Measurements from ENCODE around the gene SLC16A12.
A peak's percentile ranks its signal among the peaks of the same experiment; 100 is the strongest.
"Not testable (repeated sequence)": the region's sequence is repeated elsewhere in the genome, so short reads cannot be mapped to it uniquely, and the experiment has no call there.

SLC16A12 gene

DNA sequence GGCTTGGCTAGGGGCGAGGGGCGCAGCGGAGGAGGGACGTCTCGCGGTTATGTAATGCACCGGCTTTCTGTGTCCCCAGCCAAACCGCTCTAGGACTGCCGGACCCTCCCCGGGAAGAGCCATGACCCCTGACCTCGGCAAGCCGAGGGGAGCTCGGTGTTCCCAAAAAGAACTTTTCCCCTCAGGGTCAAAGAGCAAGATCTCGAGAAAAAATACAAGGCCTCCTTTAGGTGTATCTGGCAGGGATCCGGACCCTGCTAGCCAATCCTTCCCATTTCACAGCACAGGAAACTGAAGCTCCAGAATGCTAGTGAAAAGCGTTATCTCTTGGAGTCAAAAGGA lies 590 bp upstream of the SLC16A12 start:
- TF ChIP-seq, protein P1, sequence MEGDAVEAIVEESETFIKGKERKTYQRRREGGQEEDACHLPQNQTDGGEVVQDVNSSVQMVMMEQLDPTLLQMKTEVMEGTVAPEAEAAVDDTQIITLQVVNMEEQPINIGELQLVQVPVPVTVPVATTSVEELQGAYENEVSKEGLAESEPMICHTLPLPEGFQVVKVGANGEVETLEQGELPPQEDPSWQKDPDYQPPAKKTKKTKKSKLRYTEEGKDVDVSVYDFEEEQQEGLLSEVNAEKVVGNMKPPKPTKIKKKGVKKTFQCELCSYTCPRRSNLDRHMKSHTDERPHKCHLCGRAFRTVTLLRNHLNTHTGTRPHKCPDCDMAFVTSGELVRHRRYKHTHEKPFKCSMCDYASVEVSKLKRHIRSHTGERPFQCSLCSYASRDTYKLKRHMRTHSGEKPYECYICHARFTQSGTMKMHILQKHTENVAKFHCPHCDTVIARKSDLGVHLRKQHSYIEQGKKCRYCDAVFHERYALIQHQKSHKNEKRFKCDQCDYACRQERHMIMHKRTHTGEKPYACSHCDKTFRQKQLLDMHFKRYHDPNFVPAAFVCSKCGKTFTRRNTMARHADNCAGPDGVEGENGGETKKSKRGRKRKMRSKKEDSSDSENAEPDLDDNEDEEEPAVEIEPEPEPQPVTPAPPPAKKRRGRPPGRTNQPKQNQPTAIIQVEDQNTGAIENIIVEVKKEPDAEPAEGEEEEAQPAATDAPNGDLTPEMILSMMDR (conservative IDR thresholded peaks at IDR 0.05; ENCODE audit: low read depth, low read length) = no peak
- no peak for DNase-seq (ENCODE audit: low read depth)
- H3K4me3 ChIP-seq (ENCODE audit: low read depth, low read length) = peak overlapping the region; percentile 85

- no peak for DNase-seq (ENCODE audit: low read depth)
- H3K4me3 ChIP-seq (ENCODE audit: low read depth, low read length) = peak overlapping the region; percentile 85
- TF ChIP-seq, protein P1 (conservative IDR thresholded peaks at IDR 0.05; ENCODE audit: low read depth, low read length) = no peak
Observed at GRCh38 chr10:89534826-89535166, 598 bp downstream of the SLC16A12 start.

DNA sequence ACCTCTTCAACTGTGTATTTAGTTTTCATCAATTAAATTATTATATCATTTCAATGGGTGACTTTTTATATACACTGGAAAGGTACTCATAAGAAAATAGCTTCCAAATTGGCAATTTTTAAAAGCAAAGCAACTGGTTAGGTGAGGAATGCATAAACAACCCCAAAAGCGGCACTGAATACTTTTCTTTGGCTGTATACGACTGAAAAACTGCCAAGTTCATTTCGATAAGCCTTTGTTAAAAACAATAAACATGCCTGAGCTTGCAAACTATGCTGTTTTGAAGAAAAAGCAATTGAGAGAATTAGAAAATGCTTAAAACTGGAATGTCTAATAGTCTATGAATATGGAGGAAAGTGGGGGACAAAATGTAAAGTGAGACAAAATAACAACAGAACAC lies 2.9 kb downstream of the SLC16A12 start:
- H3K4me3 ChIP-seq (ENCODE audit: low read depth, low read length) = peak overlapping the region; percentile 36
- TF ChIP-seq, protein P1 (conservative IDR thresholded peaks at IDR 0.05; ENCODE audit: low read depth, low read length) = no peak
- peak; percentile 54 for DNase-seq (ENCODE audit: low read depth)

DNA sequence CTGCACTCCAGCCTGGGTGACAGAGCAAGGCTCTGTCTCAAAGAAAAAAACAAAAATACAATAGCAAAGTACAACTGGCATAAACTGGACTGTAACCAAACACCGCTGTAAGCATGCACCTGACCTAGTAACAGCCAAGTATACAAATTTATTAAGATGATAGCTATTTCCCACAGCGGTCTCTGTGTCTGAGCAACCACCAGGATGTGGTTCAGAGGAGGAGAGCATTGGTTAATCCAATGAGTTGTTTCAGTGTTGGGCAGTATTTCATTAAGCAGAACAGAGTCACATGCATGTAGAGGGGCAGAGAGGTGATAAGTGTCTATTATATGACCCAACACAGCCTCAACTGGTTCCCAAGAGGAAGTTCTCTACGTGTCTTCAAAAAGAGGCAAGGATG lies 4.0 kb downstream of the SLC16A12 start:
- TF ChIP-seq, protein P1 (conservative IDR thresholded peaks at IDR 0.05; ENCODE audit: low read depth, low read length) = no peak
- peak; percentile 66 for DNase-seq (ENCODE audit: low read depth)
- H3K4me3 ChIP-seq (ENCODE audit: low read depth, low read length) = no peak overlapping the region

DNA sequence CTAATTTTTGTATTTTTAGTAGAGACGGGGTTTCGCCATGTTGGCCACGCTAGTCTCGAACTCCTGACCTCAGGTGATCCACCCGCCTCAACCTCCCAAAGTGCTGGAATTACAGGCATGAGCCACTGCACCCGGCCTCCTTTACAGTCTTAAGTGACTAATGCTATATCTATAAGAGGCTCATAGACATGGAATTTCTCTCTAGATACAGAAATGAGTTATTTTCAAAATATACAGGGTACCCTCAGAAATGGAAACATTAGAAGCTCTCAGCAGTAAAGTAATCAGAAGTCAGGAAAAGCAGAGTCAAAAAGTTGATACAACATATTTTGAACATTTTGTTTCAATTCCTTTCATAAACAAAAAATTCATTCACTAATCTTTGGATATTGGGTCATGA lies 5.7 kb downstream of the SLC16A12 start:
- not testable (repeated sequence) for H3K4me3 ChIP-seq (ENCODE audit: low read depth, low read length)
- DNase-seq (ENCODE audit: low read depth) = peak; percentile 57

DNA sequence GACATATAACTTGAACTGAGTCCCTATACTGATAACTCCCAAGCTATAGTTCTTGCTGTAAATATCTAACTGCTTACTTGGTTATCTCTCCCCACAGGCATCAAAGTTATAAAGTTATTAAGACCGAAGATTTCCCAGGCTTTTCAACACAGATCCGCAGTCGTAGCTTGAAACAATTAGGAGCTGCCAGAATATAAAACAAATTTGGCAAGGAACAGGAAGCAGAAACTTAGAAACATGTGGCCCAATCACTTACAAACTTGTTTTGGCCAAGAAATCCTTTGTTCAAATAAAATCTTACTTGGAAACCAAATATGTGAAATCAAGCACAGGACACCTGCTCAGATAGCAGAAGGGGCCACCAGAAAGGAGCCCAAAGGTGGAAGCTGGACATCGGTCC lies 9.0 kb downstream of the SLC16A12 start:
- DNase-seq (ENCODE audit: low read depth) = no peak
- no peak overlapping the region for H3K4me3 ChIP-seq (ENCODE audit: low read depth, low read length)
- TF ChIP-seq, protein P1 (conservative IDR thresholded peaks at IDR 0.05; ENCODE audit: low read depth, low read length) = no peak

DNA sequence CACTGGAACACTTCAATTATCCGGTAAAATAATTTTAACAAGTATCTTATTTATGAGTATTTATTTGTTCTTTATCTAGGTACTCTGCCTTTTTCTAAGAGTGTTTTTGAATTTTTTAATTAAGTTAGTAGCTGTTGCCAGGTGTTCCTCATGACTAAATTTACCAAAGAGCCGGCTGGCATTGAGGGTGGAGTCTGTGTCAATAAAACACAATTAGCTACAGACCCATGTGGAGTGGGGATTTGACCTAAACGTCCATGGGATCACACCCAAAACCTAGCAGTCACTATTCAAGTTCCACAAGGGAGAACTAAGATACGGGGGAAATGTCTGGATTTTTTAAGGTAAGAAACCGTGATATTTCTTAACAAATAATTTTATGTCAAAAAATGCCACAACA lies 9.8 kb downstream of the SLC16A12 start:
- H3K4me3 ChIP-seq (ENCODE audit: low read depth, low read length) = no peak overlapping the region
- no peak for DNase-seq (ENCODE audit: low read depth)
- TF ChIP-seq, protein P1 (conservative IDR thresholded peaks at IDR 0.05; ENCODE audit: low read depth, low read length) = no peak

DNA sequence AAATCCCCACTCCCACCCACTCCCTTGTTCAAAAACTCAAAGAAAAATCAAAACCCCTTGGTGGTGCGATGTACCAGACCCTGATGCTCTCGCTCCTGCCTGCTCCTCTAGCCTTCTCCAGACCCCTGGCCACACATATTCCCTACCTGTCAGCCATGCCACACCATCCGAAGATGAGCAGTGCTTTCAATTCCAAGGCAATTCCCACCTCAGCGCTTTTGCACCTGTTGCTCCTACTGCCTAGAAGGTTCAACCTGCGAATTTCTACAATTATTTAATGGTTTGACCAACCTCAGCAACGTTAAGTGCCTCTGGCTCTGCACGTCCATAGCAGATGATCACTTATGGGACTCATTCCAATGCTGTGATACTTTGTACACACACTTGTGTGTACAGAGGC lies 11.1 kb downstream of the SLC16A12 start:
- H3K4me3 ChIP-seq (ENCODE audit: low read depth, low read length) = no peak overlapping the region
- DNase-seq (ENCODE audit: low read depth) = no peak
- TF ChIP-seq, protein P1 (conservative IDR thresholded peaks at IDR 0.05; ENCODE audit: low read depth, low read length) = no peak

All from choroid plexus epithelial cell (primary cell).